Measurements from ENCODE around the gene CSNK1G2.

DNA sequence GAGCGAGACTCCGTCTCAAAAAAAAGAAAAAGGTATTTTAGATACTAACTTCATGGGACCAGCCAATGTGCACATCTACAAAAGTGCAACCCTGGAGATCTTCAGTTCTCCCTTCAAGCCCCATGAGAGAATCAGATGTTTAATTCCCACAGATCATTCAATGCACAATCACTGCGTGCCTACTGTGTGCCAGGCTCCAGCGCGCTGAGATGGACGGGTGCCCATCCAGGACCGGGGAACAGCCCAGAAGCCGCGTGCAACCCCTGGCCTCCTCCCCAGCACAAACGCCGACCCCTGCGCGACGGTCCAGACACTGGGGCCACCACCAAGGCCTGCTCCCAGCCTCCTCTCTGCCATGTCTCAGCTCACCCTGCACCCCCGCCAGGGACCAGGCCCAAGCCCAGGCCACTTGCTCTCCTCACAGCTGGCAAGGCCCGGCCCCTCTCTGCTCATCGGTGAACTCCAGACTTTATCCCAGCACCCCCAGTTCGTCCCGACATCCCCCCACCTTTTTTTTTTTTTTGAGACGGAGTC lies 69.2 kb downstream of the CSNK1G2 start:
- TF ChIP-seq, protein P1, sequence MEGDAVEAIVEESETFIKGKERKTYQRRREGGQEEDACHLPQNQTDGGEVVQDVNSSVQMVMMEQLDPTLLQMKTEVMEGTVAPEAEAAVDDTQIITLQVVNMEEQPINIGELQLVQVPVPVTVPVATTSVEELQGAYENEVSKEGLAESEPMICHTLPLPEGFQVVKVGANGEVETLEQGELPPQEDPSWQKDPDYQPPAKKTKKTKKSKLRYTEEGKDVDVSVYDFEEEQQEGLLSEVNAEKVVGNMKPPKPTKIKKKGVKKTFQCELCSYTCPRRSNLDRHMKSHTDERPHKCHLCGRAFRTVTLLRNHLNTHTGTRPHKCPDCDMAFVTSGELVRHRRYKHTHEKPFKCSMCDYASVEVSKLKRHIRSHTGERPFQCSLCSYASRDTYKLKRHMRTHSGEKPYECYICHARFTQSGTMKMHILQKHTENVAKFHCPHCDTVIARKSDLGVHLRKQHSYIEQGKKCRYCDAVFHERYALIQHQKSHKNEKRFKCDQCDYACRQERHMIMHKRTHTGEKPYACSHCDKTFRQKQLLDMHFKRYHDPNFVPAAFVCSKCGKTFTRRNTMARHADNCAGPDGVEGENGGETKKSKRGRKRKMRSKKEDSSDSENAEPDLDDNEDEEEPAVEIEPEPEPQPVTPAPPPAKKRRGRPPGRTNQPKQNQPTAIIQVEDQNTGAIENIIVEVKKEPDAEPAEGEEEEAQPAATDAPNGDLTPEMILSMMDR (IDR thresholded peaks at IDR 0.05), result no peak
- no peak for TF ChIP-seq POLR2A (IDR thresholded peaks at IDR 0.05)
